B cell (primary cell): ENCODE data around the gene UBE2D3. TPM values are rescaled to one million over a fixed set of nuclear protein-coding genes. Genes with fewer than 3 reads are reported as not detected.

Experiments
- ATAC-seq: fragments of 200-7000 bp; cut with Tn5 transposase; one replicate; pipeline ENCODE4 v1.10.0; 2021; ENCODE audit warnings: low read depth, mild to moderate bottlenecking, moderate number of reproducible peaks, moderate library complexity
- CTCF ChIA-PET: fragments of 350-600 bp; sonication (Branson Sonifier 250); formaldehyde crosslinking; loops from one replicate; lab custom pipeline; 2021; ENCODE audit warnings: antibody characterized with exemption, inconsistent platforms; lab: Charles Lee
- POLR2A ChIA-PET: fragments of 350-600 bp; sonication (Branson Sonifier 250); formaldehyde crosslinking; loops from one replicate; lab custom pipeline; 2021; ENCODE audit warnings: antibody characterized with exemption; lab: Charles Lee
- DNase-seq: peaks from one replicate; pipeline ENCODE4 v3.0.0; 2013
- H2AFZ ChIP-seq: 2 replicates; pipeline ENCODE4 v1.6.1; 2012; ENCODE audit warnings: mild to moderate bottlenecking, low read depth, low read length; ENCODE audit not compliant: insufficient read depth, poor library complexity, severe bottlenecking
- H3K27ac ChIP-seq, 2 donors: 1 replicate in 1 of 2; 2 replicates in 1 of 2; pipeline ENCODE4 v1.5.1; 2012 to 2013; ENCODE audit warnings: low read length in 2 of 2, mild to moderate bottlenecking in 2 of 2, moderate library complexity in 1 of 2
- H3K27me3 ChIP-seq, 4 experiments: fragments of 200-600 bp in 1 of 4; sonication (generic) in 1 of 4; replicated peaks in 1 of 4; 1 replicate in 2 of 4; 2 replicates in 2 of 4; pipeline versions ENCODE4 v1.6.1 to v1.7.0; 2013 to 2016; ENCODE audit warnings: low read length in 3 of 4, mild to moderate bottlenecking in 2 of 4, mixed read lengths in 1 of 4, moderate library complexity in 1 of 4; ENCODE audit not compliant: insufficient read depth in 4 of 4, control insufficient read depth in 3 of 4; ENCODE audit errors: control extremely low read depth in 1 of 4
- H3K36me3 ChIP-seq, 2 experiments: replicated peaks in 1 of 2; 1 replicate in 1 of 2; 2 replicates in 1 of 2; pipeline versions ENCODE4 v1.6.1 to v1.7.1; 2013; ENCODE audit warnings: low read length in 1 of 2; ENCODE audit not compliant: insufficient read depth in 2 of 2, control insufficient read depth in 1 of 2; ENCODE audit errors: control extremely low read depth in 1 of 2, extremely low read depth in 1 of 2
- H3K4me1 ChIP-seq, 2 donors: fragments of 200-600 bp in 1 of 2; sonication (generic) in 1 of 2; 1 replicate in 1 of 2; 2 replicates in 1 of 2; pipeline versions ENCODE4 v1.5.1 to v1.6.1; 2013 to 2017; ENCODE audit warnings: low read length in 2 of 2; ENCODE audit not compliant: control insufficient read depth in 2 of 2, insufficient read depth in 2 of 2
- H3K4me2 ChIP-seq: replicated peaks from 2 replicates; pipeline ENCODE3; 2012; ENCODE audit warnings: mild to moderate bottlenecking, low read depth, low read length; ENCODE audit not compliant: poor library complexity, severe bottlenecking
- H3K4me3 ChIP-seq, 5 experiments: fragments of 200-600 bp in 1 of 5; sonication (generic) in 1 of 5; 1 replicate in 3 of 5; 2 replicates in 2 of 5; pipeline versions ENCODE4 v1.5.1 to v1.7.0; 2011 to 2016; ENCODE audit warnings: low read length in 4 of 5, mild to moderate bottlenecking in 4 of 5, low read depth in 2 of 5, control low read depth in 1 of 5, moderate library complexity in 1 of 5; ENCODE audit not compliant: insufficient read depth in 1 of 5; ENCODE audit errors: control extremely low read depth in 1 of 5, extremely low read depth in 1 of 5
- H3K79me2 ChIP-seq: fragments of 200-600 bp; sonication (generic); one replicate; pipeline ENCODE4 v1.6.0; 2016; ENCODE audit warnings: low read length; ENCODE audit not compliant: control insufficient read depth, insufficient read depth
- H3K9ac ChIP-seq: fragments of 200-600 bp; sonication (generic); 2 replicates; pipeline ENCODE4 v1.6.1; 2017; ENCODE audit warnings: mild to moderate bottlenecking, low read length, moderate library complexity
- H3K9me3 ChIP-seq, 3 donors: one replicate each; pipeline versions ENCODE4 v1.6.1 to v1.7.1; 2013; ENCODE audit warnings: low read length in 2 of 3; ENCODE audit not compliant: control insufficient read depth in 2 of 3, insufficient read depth in 1 of 3; ENCODE audit errors: control extremely low read depth in 1 of 3
- H4K20me1 ChIP-seq: 2 replicates; pipeline ENCODE4 v1.6.0; 2012; ENCODE audit warnings: mild to moderate bottlenecking, low read length; ENCODE audit not compliant: insufficient read depth, control insufficient read depth, poor library complexity, severe bottlenecking
- H3K27ac Mint-ChIP-seq: one replicate; pipeline ENCODE4 v1.8.0; 2021; ENCODE audit warnings: mixed read lengths
- H3K27me3 Mint-ChIP-seq: one replicate; pipeline ENCODE4 v1.8.0; 2021; ENCODE audit warnings: mixed read lengths
- H3K4me1 Mint-ChIP-seq: one replicate; pipeline ENCODE4 v1.8.0; 2021; ENCODE audit warnings: mixed read lengths
- H3K4me3 Mint-ChIP-seq: one replicate; pipeline ENCODE4 v1.8.0; 2021; ENCODE audit warnings: mixed read lengths
- H3K9me3 Mint-ChIP-seq: one replicate; pipeline ENCODE4 v1.8.0; 2022; ENCODE audit warnings: mixed read lengths; ENCODE audit not compliant: insufficient read depth
- EZH2 ChIP-seq: IDR thresholded peaks from 2 replicates; pipeline ENCODE4 v1.6.1; 2012; ENCODE audit warnings: borderline replicate concordance, low read depth, mild to moderate bottlenecking, moderate library complexity, low read length; ENCODE audit not compliant: insufficient read depth, poor library complexity, severe bottlenecking
- WGBS: methylation state at CpG from one replicate; pipeline ENCODE4 v1.1.5; 2013; ENCODE audit warnings: missing lambda C conversion rate; ENCODE audit not compliant: insufficient coverage; 5-methylcytosine and 5-hydroxymethylcytosine counted together
- intact Hi-C: fragments of 100-400 bp; cut with micrococcal nuclease; formaldehyde crosslinking; loops from one replicate; pipeline ENCODE4 v1.10.0; 2022
- polyA plus RNA-seq: library from polyadenylated mRNA; depleted of rRNA; stranded (reverse); fragments of >200 nt; gene quantifications from 2 replicates; pipeline ENCODE4 v1.2.3, GENCODE V29; 2012
- total RNA-seq, 2 donors: library from RNA; stranded (reverse); fragments of 120-200 nt in 1 of 2; gene quantifications; 1 replicate in 1 of 2; 2 replicates in 1 of 2; pipeline versions ENCODE4 v1.2.3 to v1.2.4, GENCODE V29; 2013 to 2022
- TF ChIP-seq, protein P1 (sequence below): fragments of 200-600 bp; IDR thresholded peaks from one replicate; pipeline ENCODE4 v1.8.0; 2022; ENCODE audit warnings: antibody characterized with exemption, mild to moderate bottlenecking

The UBE2D3 gene
- total and polyA plus RNA-seq, 2 donors (not counting 1 experiment from before 2014, with no cell fraction given), result 223 to 264 TPM

DNA sequence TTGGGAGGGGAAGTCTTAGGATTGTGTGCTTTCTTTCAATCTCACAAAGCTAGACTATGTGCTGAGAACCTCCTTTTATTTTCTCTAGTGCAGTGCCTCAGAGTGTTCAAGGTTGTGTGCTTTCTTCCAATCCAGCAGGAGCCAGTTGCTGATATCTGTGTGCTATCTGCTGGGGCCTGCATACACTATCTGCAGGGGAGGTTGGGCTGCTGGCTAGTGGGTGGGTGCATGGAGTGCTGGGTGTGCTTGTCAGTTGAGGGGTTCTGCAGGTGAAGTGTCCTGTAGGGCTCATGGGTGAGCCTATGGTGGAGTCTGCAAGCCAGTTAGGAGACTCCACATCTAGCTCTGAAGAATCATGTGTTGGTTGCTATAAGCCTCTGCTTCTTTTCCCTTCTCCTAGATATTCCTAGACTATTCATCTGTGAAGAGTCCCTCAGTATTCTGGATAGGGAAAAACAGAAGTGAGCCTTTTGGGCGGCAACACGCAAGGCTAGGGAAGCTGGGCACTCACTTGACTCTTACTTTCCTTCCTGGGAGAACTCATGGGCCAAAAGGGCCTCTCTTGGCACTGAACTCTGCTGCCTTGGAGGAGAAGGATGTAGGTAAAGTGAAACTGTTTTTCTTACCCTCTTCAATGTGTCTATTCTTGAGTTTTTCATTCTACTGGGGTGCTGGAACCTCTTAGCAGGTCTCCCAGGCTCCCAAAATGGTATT, 33.4 kb upstream of the UBE2D3 start:
- ChIA-PET CTCF (no interaction called here), POLR2A (interaction anchor here (0.6 kb wide), 1 partner anchor 27 kb away, joined by 3 read pairs; no protein-coding TSS in a partner anchor)
- H3K27ac ChIP-seq, result no peak overlapping the region
- H3K9me3 ChIP-seq, result peaks cover 6 to 22% (median 10%) of the 10 kb centered on the region in 3 donors
- H3K4me3 ChIP-seq, result no peak overlapping the region
- Mint-ChIP-seq H3K27me3 (no peaks in the 10 kb centered on the region), H3K4me1 (peaks cover 11% of the 10 kb centered on the region), H3K4me3 (no peak overlapping the region), H3K27ac (no peak overlapping the region), H3K9me3 (peaks cover 9% of the 10 kb centered on the region)
- intact Hi-C loops, result no loop called here
- no peak overlapping the region for H2AFZ ChIP-seq
- H4K20me1 ChIP-seq, result no peaks in the 10 kb centered on the region
- ATAC-seq (no peak), DNase-seq (no peak)
- no peaks in the 10 kb centered on the region for H3K36me3 ChIP-seq
- no CpG with 5 or more reads among the region's 2 CpGs for WGBS
- H3K79me2 ChIP-seq, result peaks cover 37% of the 10 kb centered on the region
- H3K9ac ChIP-seq, result no peak overlapping the region
- no peak overlapping the region for H3K4me2 ChIP-seq
- no peaks in the 10 kb centered on the region for H3K27me3 ChIP-seq
- H3K4me1 ChIP-seq, result peaks cover 0 to 7% of the 10 kb centered on the region in 2 donors
- TF ChIP-seq, protein P1, sequence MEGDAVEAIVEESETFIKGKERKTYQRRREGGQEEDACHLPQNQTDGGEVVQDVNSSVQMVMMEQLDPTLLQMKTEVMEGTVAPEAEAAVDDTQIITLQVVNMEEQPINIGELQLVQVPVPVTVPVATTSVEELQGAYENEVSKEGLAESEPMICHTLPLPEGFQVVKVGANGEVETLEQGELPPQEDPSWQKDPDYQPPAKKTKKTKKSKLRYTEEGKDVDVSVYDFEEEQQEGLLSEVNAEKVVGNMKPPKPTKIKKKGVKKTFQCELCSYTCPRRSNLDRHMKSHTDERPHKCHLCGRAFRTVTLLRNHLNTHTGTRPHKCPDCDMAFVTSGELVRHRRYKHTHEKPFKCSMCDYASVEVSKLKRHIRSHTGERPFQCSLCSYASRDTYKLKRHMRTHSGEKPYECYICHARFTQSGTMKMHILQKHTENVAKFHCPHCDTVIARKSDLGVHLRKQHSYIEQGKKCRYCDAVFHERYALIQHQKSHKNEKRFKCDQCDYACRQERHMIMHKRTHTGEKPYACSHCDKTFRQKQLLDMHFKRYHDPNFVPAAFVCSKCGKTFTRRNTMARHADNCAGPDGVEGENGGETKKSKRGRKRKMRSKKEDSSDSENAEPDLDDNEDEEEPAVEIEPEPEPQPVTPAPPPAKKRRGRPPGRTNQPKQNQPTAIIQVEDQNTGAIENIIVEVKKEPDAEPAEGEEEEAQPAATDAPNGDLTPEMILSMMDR, result no peak
- TF ChIP-seq EZH2, result no peak

DNA sequence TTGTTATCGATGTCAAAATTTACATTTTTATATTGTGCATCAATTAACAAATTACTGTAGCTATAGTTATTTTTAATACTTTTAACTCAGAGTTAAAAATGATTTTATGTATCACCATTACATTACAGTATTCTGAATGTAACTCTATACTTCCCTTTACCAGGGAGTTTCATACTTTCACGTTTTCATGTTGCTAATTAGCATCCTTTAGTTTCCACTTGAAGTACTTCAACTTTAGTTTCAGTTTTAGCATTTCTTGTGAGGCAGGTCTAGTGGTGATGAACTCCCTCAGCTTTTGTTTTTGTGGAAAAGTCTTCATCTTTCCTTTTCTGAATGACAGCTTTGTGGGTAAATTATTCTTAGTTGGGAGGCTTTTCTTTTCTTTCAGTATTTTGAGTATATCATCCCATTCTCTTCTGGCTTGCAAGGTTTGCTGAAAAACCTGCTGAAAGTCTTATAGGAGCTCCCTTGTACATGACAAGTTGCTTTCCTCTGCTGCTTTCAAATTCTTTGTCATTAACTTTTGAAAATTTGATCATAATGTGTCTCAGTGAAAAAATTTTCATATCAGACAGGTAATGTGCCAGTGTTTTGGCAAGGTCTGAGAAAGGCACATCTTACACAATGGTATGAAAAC, 31.6 kb upstream of the UBE2D3 start:
- no peaks in the 10 kb centered on the region for H3K27me3 ChIP-seq
- H3K9ac ChIP-seq, result no peak overlapping the region
- H2AFZ ChIP-seq, result no peak overlapping the region
- no peaks in the 10 kb centered on the region for H3K36me3 ChIP-seq
- H3K9me3 Mint-ChIP-seq, result peaks cover 9% of the 10 kb centered on the region
- intact Hi-C loops, result no loop called here
- no peak overlapping the region for H3K4me3 ChIP-seq
- H3K27me3 Mint-ChIP-seq, result no peaks in the 10 kb centered on the region
- no peak for DNase-seq
- peaks cover 19% of the 10 kb centered on the region for H3K79me2 ChIP-seq
- CTCF ChIA-PET, result interaction anchor here (0.7 kb wide), 2 partner anchors 13 to 30 kb away, joined by 3 read pairs; no protein-coding TSS in a partner anchor
- H3K4me3 Mint-ChIP-seq, result no peak overlapping the region
- peaks cover 9% of the 10 kb centered on the region for H3K4me1 Mint-ChIP-seq
- TF ChIP-seq EZH2, result no peak
- TF ChIP-seq, protein P1, result no peak
- H3K27ac ChIP-seq, result peak overlapping the region in 1 of 2 donors; percentile 12
- POLR2A ChIA-PET, result no interaction called here
- H4K20me1 ChIP-seq, result no peaks in the 10 kb centered on the region
- peaks cover 6 to 22% (median 10%) of the 10 kb centered on the region in 3 donors for H3K9me3 ChIP-seq
- ATAC-seq, result no peak
- H3K27ac Mint-ChIP-seq, result peak overlapping the region; percentile 10
- WGBS, result no CpG with 5 or more reads among the region's 2 CpGs
- no peak overlapping the region for H3K4me2 ChIP-seq
- H3K4me1 ChIP-seq, result peaks cover 0 to 7% of the 10 kb centered on the region in 2 donors
